ENCODE data around the gene VEGFC.

VEGFC gene

DNA sequence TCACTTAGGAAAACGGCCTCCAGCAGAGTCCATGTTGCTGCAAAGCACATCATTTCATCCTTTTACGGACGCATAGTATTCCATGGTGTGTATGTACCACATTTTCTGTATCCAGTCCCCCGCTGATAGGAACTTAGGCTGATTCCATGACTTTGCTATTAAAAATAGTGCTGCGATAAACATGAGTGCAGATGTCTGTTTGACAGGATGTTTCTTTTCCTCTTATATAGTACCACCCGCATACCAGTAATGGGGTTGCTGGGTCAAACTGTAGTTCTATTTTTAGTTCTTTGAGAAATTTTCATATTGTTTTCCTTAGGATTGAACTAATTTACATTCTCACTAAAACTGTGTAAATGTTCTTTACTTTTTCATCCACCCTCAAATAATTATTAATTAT, 50.5 kb downstream of the VEGFC start:
- DNase-seq (ENCODE audit: low spot score), result no peak
- TF ChIP-seq, protein P1, sequence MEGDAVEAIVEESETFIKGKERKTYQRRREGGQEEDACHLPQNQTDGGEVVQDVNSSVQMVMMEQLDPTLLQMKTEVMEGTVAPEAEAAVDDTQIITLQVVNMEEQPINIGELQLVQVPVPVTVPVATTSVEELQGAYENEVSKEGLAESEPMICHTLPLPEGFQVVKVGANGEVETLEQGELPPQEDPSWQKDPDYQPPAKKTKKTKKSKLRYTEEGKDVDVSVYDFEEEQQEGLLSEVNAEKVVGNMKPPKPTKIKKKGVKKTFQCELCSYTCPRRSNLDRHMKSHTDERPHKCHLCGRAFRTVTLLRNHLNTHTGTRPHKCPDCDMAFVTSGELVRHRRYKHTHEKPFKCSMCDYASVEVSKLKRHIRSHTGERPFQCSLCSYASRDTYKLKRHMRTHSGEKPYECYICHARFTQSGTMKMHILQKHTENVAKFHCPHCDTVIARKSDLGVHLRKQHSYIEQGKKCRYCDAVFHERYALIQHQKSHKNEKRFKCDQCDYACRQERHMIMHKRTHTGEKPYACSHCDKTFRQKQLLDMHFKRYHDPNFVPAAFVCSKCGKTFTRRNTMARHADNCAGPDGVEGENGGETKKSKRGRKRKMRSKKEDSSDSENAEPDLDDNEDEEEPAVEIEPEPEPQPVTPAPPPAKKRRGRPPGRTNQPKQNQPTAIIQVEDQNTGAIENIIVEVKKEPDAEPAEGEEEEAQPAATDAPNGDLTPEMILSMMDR (IDR thresholded peaks at IDR 0.05; ENCODE audit: extremely low read depth, insufficient read depth, missing control alignments), result no peak
- in situ Hi-C loops (cut with MboI; ENCODE audit: low pct_unique_long_range_greater_than_20kb, low sequenced_read_pairs, unreplicated experiment), result no loop called here

DNA sequence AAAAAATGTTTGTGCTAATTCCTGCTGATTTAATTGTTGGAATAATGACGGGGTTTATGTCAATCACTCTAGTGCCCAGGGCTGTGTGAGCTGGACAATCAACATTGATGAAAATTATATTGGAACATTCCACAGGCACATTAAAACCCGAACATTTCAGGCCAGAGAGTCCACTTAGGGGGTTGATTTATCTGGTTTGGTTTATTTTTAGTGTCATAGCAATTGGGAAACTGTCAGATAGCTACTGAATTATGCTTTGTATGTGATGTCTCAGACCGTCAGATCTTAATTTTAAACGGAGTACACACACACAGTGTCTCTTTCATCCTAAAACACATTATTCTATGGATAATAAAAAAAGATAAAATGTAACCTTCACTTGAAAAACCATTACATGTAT, 51.5 kb downstream of the VEGFC start:
- in situ Hi-C loops (cut with MboI; ENCODE audit: low pct_unique_long_range_greater_than_20kb, low sequenced_read_pairs, unreplicated experiment), result no loop called here

DNA sequence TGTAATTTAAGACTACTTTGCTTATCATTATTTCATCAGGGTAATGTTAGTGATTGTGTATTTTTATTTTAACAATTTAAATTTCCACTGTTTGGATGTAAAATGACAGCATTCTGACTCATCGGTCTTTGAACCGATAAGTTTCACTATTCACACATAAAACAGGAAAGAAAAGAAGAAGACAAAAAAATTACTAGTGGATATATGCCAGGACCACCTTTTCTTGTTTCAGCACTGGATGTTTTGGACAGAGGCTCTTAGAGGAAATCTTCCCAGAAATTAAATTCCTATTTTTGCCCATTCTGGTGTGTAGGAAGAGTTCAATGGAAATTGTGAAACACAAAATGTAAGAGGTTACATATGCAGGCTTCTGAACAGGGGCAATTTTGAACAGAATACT, 57.4 kb downstream of the VEGFC start:
- DNase-seq (ENCODE audit: low spot score), result no peak
- in situ Hi-C loops (cut with MboI; ENCODE audit: low pct_unique_long_range_greater_than_20kb, low sequenced_read_pairs, unreplicated experiment), result no loop called here
- TF ChIP-seq, protein P1 (IDR thresholded peaks at IDR 0.05; ENCODE audit: extremely low read depth, insufficient read depth, missing control alignments), result no peak

More for the DNA sequence above, 51.5 kb downstream of the VEGFC start:
- DNase-seq (ENCODE audit: low spot score), result no peak
- TF ChIP-seq, protein P1 (IDR thresholded peaks at IDR 0.05; ENCODE audit: extremely low read depth, insufficient read depth, missing control alignments), result no peak

DNA sequence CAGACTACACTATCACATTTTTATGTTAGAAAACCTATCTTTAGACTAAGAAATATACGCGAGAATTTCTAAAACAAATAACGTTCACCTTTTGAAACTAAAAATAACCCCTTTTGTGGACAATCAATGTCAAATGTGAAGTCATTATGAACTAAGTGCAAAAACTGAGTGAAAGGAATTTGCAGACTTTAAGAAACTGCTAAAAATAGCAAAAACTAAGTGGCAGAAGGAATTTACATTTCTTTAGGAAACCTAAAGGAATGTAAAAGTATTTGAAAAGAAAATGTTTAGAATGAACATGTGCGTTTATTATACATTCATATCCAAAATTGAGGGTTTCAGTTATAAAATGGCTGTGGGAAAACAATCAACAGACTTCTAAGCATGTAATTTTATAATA, 58.3 kb downstream of the VEGFC start:
- in situ Hi-C loops (cut with MboI; ENCODE audit: low pct_unique_long_range_greater_than_20kb, low sequenced_read_pairs, unreplicated experiment), result no loop called here
- TF ChIP-seq, protein P1 (IDR thresholded peaks at IDR 0.05; ENCODE audit: extremely low read depth, insufficient read depth, missing control alignments), result no peak
- DNase-seq (ENCODE audit: low spot score), result no peak

DNA sequence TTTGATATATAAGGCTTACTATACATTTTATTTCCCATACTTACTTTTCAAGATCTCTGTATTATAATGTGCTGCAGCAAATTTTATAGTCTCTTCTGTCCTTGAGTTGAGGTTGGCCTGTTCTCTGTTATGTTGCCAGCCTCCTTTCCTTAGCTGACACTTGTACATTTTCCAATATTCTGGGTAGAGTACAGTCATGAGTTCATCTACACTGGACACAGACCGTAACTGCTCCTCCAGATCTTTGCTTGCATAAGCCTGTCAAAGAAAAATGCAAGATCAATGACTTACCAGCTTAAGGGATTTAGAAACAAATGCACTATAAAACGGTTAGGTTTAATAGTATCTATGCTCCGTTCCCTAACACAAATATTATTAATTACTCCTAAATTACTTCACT, 63.2 kb downstream of the VEGFC start:
- in situ Hi-C loops (cut with MboI; ENCODE audit: low pct_unique_long_range_greater_than_20kb, low sequenced_read_pairs, unreplicated experiment), result no loop called here
- no peak for DNase-seq (ENCODE audit: low spot score)
- TF ChIP-seq, protein P1 (IDR thresholded peaks at IDR 0.05; ENCODE audit: extremely low read depth, insufficient read depth, missing control alignments), result no peak

DNA sequence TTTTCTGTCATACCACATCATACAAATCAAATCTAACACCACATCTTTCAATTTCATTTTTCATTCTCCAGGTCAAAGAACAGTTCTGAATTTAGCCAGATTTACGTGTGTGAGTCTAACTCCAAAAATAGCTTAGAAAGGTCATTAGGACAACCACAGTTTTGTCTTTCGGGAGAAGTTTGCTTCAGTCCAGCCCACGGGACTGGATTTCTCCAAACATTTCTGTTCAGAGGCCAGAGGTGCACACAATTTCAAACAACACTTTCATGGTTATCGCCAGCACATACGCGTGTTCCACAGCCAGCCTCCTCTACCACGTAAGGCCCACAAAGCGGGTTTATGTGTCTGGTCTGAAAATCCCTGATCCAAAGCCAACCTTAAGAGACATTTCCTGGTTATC, 65.9 kb downstream of the VEGFC start:
- no peak for DNase-seq (ENCODE audit: low spot score)
- TF ChIP-seq, protein P1 (IDR thresholded peaks at IDR 0.05; ENCODE audit: extremely low read depth, insufficient read depth, missing control alignments), result no peak
- in situ Hi-C loops (cut with MboI; ENCODE audit: low pct_unique_long_range_greater_than_20kb, low sequenced_read_pairs, unreplicated experiment), result no loop called here

DNA sequence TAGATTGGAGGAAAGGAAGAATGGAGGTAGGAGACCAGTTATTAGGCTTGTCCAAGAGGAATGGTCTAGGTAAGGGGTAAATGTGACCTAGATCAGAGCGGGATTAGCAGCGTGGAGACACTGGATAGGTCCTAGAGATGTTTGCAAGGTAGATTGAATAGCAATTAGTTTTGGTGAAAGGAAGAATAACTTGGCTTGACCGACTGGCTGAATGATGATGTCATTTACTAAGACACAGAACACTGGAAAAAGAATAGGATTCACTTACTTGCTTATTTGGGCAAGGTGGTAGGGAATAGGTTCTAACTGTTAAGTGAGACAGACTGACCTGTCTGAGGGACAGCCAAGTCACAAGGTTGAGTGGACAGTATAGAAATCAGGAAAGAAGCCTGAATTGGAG, 71.3 kb downstream of the VEGFC start:
- in situ Hi-C loops (cut with MboI; ENCODE audit: low pct_unique_long_range_greater_than_20kb, low sequenced_read_pairs, unreplicated experiment), result no loop called here
- TF ChIP-seq, protein P1 (IDR thresholded peaks at IDR 0.05; ENCODE audit: extremely low read depth, insufficient read depth, missing control alignments), result no peak
- no peak for DNase-seq (ENCODE audit: low spot score)

Data from GM13977 (cell line).